NCI-H748 treated with DMSO at 0.1 percent for 48 hours (cell line): ENCODE data around the gene PDE6D.

ENCODE experiments used
- DNase-seq: peaks from one replicate; lab custom pipeline; 2025; lab: John Stamatoyannopoulos, UW

PDE6D gene

DNA sequence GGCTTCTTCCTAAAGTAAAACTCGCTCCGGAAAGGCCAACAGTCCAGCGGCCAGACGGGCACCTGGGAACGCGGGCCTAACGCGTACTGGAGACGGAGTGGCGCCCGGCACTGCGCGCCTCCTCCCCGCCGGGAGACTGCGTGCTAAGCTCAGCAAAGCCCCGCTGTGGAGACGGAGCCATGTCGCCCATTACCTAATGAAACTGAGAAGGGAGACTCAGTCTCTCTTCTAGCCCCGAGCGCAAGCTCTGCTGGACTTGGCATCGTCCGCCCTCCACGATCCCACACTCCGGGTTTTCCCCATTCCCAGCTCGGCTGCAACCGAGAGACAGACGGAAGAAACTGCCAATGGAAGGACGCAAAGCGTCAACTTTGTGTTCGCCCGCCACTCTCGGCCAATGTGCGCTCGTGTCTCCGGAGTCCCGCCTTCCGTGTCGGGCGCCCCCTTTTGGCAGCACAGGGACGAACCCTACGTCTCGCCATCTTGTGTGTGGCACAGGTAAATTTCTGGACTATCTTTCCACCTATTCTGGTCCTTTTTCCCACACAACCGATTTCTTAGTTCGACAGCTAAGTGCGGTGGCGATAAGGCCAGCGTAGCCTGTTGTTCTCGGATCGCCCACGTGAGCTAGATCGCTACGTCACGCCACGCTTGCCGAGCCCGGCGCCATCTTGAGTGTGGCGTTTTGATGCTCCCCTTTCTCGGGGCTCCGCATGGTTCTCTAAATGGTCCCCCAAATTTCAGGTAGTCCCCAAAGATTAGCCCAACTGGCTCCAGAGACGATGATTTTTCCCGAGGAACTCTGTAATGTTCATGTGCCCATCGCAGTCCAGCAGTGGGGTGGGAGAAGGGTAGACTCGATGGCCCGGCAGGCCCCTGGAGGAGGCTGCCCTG, 74.1 kb downstream of the PDE6D start:
- peak; percentile 94 for DNase-seq

DNA sequence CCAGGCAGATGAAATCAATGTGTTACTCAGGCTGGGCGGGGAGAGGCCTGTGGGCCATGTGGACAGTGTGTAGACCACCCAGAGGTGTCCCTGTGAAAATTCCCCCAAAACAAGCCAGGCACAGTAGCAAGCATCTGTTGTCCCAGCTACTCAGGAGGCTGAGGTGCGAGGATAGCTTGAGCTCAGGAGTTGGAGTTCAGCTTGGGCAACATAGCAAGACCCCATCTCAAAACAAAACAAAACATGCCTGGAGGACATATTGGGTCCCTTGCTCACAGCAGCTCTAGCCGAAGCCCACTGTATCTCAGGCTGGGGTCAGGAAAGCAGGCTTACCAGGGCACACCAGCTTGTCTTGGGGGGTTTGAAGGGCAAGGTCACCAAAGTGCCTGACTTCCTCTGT, 77.1 kb downstream of the PDE6D start:
- no peak for DNase-seq

DNA sequence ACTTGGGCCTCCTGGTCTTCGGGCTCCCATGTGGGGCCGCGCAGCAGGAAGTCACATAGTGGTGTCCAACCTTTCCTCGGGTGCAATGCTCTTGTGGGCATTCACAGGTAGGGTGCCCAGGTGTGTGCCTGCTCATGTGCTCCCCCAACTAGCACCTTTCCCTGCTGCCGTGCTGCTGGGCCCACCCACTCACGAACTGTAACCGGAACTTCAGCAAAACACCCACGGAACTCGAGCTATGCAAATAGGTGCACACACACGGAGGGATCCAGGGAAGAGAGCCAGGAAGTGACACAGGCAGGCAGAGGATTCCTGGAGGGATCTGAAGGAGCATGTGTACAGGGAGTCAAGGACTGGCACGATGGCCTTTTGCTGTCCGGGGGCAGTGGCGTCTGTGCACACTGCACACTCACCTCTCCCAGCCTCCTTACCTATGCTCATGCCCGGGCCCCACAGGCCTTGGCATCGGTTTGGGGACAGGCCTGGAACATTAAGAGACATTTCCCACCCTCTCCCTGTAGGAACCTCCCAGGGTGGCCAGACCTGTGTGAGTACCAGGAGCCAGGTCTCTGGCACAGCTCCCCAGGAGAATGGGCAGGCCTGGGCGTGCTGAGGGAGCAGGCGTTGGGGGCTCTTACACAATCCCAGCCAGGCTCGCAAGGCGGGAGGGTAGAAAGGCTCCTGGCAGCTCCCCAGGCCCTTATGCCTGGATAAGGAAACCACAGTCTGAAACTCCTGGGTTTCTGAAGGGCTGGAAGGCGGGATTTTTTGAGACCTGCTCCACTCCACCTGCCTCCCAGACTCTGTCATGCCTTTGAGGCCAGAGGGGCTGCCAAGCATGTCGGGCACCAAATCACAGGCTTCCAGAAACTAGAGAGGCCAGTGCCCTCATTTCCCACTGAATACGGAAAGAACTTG, 79.4 kb downstream of the PDE6D start:
- DNase-seq, result no peak

DNA sequence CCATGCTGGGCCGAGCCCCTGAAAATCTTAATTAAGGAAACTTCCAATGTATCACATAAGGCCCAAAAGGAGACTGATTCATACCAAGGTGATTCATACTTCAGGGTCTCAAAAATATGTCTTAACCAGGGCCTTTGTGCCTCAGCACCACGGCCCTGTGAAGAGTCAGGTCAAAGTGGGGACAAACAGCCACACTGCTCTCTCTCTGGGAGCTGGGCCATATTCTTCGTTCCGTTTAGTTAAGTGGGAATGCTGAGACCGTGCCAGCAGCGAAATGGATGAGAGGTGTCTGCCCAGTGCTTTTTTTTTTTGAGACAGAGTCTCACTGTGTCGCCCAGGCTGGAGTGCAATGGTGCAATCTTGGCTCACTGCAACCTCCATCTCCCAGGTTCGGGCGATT, 82.1 kb downstream of the PDE6D start:
- DNase-seq, result no peak

DNA sequence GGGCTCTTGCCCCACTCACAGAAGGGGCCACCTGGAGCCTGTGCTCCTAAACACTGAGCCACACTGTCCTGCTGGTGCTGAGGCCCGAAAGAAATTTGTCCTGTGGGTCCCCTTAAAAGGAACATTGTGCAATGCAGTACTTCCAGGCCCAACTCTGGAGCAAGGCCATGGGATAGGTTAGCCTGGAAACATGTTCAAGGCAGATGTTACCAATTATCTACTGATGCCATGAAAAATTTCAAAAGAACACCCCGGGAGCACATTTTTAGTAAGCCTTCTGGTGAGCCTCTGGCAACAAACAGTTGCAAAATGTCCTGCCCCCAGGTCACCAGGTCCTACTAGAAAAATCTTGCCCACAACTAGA, 85.1 kb downstream of the PDE6D start:
- no peak for DNase-seq

DNA sequence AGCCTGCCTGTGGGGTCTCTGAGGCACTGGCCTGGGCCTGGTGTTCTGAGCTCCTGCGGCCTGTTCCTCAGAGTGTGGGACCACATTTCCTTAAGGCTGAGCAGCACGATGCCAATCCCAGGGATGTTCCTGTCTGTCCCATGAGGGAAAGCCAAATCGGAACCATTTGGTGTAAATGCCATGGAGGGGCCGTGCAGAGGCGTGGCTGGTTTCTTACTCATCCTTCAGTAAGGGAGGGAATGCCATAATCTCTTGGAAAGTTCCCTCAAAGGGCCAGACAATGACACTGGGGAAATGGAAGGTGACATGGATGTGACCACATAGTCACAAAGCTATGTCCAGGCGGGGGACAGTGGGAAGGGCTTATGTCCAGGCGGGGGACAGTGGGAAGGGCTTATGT, 87.1 kb downstream of the PDE6D start:
- no peak for DNase-seq

DNA sequence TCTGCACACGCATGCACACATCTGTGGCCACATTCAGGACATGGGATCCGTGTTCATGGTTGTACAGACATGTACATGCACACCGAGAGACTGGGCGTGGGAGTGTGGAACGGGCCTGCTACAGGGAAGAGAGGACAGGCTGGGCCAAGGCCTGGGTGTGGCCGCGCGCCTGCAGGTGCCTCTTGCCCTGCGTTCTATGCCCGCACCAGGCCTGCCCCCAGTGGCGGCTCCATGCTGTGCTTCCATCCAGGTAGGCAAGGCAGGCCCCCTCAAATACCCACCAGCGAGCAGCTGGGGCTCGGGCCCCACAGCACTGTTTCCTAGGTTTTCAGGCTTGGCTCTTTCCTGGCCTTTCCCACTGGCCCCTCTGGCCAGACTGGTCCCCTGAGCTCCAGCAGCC, 88.2 kb downstream of the PDE6D start:
- no peak for DNase-seq

DNA sequence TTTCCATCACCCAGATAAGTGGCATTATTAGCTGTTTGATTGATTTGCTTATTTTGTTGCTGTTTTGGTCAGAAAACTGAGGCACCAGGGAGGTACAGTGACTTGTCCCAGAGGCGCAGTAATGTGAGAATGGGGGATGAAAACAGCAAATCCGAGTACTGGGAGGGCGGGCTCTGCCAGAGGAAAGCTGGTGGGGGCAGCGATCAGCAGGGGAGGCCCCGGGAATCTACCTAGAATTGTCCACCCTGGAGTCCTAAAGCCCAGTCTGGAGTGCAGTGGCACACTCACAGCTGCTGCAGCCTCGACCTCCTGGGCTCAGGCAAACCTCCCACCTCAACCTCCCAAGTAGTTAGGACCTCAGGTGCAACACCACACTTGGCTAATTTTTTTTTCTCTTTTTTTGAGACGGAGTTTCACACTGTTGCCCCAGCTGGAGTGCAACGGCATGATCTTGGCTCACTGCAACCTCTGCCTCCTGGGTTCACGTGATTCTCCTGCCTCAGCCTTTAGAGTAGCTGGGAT, 89.8 kb downstream of the PDE6D start:
- no peak for DNase-seq

DNA sequence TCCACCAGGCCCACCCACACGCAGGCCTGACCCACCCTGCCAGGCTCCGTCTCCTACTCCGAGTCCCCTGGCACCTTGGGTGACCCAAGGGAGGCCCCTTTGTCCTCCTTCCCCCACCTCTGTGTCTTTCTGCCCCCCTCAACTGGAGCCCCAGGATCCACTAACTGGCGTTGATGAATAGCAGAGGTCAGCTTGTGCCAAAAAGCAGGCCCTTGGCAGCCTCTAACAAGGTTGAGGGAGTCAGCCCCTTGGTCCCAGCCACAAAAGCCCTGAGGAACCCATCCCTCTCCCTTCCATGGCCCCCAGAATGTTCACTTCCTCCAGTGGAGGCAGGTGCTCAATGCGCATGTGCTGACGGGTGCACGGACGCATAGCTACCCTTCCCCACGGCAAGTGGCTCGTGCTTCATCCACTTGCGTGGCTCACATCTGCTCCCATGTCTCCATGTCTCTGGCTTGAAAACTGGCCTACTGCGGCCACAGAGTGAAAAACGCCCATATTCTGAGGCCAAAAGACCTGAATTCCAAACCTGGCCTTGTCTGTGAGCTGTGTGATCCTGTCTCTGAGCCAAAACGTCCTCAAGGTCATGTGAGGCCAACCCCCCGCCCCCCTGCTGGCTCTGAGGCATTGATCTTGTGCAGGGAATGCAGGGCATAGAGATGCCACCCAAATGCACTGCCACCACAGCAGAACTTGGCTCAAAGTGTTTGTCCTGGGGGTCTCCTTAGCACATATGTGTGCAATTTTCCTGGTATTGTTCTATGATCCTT, 91.8 kb downstream of the PDE6D start:
- DNase-seq, result no peak

DNA sequence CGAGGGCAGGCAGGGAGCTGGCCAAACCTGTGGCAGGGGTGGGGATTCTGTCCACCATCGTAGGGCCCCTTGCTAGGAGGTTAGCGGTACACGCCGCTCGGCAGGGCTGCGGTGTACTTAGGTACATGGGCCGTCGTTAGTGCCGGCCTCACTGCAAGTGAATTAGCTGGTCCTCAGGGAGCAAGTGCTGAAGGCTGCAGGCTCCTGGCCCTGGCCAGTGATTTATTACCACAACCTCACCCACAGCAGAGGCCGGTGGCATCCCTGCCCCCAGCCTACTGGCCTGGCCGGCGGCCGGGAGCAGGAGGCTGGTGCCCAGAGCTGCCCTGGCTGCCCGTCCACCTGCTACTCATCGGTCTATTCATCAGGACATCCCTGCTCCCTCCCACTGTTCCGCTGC, 92.4 kb downstream of the PDE6D start:
- no peak for DNase-seq

DNA sequence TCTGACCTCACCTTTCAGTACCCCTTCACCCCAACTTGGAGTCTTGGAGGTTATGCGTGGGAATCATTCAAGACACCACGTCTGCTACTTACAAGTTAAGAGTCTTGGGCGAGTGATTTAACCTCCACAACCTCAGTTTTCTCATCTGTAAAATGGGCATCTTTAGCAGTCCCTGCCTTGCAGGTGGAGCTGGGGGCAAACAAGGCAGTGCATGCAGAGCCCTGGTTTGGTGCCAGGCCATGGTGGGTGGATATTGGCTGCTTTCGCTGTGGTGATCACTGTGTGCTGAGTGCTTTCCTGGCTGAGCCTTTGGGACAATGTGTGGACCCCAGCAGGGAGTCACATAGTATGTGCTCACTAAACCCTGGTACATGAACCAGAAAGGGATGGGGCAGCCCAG, 93.1 kb downstream of the PDE6D start:
- DNase-seq, result no peak

DNA sequence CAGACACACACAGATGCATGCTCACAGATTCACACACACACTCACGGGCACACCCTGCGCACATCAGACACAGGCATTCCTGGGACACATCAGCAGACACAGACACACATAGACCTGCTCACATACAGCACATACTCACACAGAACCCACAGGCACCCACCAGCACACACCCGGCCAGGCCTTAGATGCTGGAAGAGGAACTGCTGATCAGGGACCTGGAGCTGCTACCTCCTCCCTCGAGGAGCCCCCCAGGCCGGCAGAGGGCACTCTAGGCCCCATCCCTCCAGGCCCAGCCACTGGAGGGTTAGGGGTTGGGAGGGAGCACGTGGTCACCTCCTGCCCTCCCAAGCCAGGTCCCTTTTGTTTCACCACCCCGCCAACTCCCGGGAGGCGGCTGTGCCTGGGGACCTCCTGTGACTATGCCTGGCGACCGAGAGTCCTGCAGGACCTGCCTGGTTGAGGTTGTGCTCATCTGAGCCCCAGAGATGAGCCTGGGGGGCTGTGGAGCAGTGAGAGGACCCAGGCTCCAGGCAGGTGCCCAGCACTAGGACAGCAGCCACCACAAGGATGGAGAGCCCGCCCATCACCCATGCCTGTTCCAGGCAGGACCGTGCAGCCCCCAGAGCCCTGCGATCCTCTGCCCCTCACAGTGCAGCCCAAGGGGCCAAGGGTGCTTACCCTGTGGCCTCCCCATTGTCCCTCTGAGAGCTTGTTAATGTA, 93.8 kb downstream of the PDE6D start:
- DNase-seq, result no peak

DNA sequence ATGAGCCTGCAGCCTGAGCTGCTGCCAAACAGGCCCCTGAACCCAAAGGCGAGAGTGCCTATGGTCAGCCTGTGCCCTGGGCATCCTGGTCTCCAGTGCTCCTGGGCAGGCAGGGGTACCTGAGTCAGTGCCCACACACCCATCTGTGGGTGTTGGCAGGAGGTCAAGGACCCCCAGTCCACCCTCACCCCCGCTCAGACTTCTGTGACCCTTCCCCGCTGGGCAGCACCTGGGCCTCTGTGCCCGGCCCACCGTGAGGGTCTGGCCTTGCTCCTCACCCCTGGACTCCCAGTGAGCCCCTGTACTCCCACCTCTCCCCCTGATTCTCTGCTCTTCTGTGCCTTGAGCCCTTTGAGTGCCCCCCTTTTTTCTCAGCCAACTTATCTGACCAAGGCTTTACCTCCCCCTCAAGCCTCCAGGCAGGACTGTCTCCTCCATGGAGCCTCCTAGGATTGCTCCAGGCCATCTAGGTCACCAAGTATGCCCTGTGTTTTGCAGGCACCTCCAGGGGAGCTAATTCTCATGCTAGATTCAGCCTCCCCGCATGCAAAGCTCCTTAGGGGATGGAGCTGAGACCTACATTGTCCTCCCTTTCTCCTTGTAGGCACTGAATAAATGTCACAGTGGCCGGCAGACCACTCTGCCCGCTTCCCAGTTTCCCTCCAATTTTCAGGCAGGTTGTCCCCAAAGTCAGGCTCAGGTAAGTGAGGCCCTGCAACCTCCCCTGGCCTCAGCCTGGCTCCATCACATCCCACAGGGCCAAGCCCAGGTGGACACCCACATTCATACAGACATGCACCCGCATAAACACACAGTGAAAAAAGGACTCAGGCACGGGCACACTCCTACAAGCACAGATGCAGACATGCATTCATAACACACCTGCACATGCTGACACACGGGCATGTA, 94.6 kb downstream of the PDE6D start:
- no peak for DNase-seq

DNA sequence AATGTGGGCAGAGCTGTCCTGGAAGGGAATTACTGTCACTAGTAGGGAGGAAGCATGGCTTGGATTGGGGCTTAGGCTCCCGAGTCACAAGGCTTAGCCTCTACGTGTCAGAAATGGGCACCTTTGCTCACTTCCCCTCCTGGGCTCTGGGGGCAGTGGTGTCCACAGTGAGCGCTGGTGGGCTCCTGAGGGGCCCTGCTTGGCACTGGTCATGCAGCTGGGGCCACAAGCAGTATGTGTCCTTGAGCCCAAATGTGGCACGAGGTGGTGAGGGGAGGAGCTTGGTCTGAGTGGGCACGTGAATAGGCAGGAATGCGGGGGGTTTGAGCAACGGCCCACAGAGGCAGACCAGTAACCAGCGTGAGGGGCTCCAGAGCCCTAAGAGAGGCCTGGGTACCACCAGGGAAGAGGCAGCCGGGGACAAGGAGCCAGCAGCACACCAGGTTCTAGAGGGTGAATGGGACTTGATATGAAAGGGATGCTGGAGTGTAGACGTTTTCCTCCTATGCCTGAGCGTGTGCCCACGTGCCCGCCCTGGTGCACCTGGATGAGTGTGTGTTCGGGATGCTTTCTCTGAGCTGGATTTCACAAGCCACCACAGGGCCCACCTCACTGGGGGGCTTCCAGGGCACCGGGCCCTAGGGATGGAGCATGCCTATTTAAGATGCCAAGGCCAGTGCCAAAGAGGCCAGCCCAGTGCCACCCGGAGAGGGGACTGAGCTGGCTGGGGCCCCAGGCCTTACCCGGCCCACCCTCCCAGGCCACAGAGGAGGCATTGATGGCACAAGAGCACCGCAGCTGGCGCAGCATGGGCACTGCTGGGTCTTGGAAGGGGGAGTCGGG, 95.5 kb downstream of the PDE6D start:
- no peak for DNase-seq

DNA sequence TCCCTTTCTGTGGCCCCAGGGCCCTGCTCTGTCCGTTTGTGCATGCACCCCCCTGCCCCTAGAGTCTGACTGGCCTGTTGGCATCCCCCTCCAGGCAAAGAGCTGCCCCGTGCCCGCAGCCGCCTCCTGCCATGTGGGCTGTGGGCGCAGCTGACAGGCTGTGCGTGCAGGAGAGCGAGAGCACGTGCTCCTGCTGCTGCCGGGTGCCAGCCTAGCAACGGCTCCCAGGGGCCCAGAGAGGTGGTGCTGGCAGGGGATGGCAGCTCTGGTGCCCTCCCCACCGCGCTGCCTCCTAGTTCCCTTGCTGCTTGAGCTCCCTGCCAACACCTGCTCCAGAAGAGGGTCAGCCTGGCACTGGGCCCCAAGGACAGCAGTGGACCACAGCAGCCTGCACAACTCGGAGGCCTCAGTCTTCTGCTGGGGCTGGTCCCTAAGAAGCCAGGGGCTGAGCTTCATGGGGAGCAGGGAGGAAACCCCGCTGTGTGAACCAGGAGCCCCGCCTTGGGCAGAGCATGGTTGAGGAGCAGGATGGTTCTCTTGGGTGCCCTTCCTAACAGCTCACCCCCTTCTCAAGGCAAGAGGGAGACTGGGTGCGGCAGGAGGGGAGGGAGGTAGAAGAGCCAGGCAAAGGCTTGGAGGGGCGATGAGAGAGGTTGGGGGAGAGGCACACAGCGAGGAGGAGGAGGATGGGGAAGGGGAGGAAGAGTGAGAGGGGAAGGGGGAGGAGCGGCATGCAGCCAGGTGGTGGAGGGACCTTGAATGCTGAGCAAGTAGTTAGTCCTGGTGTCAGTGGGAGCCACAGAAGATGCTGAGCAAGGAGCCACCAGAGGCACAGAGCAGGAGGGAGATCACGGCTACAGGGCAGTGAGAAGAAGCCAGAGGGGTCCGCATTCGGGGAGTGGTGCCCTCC, 96.5 kb downstream of the PDE6D start:
- no peak for DNase-seq

DNA sequence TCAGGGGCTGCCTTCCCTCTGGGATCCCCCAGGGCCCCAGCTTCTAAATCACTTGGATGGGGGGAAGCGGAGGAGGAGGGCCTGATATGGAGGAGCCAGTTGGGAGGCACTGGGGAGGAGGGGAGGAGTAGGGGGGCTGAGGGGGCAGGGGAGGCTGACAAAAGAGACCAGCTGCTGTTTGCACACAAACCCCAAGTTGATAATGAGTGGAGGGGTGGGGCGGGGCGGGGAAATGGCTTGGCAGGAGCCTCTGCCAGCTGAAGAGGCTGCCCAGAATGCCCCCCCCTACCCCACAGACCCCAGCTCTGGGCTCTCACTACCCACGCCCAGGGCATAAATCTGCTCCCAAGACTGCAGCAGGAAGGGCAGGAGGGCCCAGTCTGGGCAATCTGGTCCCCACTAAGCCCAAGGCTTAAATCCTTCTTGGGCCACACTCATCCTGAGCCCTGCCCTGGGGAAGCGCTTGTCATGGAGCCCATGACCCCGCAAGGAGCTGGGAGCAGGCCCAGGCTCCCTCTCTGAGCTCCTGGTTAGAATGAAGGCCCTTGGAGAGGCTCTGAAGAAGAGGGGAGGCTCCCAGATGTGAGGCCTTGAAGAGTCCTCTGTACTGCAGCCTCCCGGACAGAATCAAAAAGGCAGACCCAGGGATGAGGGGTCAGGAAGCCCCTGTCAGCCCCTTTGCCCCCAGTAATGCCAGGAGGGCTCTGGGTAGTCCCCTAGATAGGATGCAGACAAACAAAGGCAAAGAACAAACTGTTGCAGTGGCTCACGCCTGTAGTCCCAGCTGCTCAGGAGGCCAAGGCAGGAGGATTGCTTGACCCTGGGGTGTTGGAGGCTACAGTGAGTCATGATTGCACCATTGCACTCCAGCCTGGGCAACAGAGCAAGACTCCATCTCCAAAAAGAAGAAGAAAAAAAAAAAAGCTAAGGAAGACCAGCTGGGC, 97.5 kb downstream of the PDE6D start:
- no peak for DNase-seq

DNA sequence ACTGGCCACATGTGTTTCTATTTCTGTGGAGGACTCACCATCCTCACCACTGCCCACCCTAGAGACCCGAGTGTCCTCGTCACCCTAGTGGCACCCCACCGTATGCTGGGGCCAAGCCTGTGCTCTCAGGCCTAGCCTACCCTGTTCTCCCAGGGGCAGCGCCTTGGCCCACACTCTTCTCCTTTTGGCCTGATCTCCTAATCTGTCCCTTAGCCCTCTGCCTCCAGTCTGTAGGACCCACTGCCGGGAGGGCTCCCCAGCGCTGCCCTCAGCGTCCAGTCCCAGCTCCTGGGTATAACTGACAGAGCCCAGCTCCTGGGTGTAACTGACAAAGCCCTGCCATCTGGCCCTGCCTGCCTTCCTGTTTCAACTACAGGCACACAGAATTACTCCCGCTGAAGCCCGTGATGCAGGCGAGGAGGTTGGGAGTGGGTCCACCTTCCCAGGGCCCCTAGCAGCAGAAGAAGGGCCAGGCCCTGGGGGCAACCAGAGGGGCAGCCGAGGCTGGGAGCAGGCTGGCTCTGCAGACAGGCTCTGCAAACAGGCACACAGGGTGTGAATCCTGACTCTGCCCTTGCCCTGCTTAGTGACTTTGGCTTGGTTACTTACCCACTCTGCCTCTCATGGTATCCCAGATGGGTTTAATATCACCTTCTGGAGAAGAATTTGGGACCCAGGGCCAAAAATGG, 98.3 kb downstream of the PDE6D start:
- no peak for DNase-seq
